Testis (tissue), 2 donors: Measurements from ENCODE around the gene KCTD5.

Experiments used
- CTCF ChIP-seq, 3 experiments: fragments of 450-650 bp in 2 of 3; fragments of 200-600 bp in 1 of 3; sonication (generic) in 1 of 3; IDR thresholded peaks; one replicate each; pipeline ENCODE4 v1.5.1; 2016 to 2019; ENCODE audit warnings: antibody characterized with exemption in 3 of 3, mild to moderate bottlenecking in 2 of 3, moderate library complexity in 1 of 3
- POLR2A ChIP-seq: fragments of 450-650 bp; IDR thresholded peaks from one replicate; pipeline ENCODE4 v1.6.1; 2017; ENCODE audit warnings: antibody characterized with exemption, mild to moderate bottlenecking, moderate library complexity

GRCh38 chr16:2704983-2705275 lies 22.6 kb downstream of the KCTD5 start:
- no peak for TF ChIP-seq POLR2A
- TF ChIP-seq CTCF (IDR thresholded peaks at IDR 0.05) = no peak
